Activated CD8-positive, alpha-beta T cell treated with anti-CD3 and anti-CD28 coated beads for 36 hours (primary cell): Measurements from ENCODE around the gene ADNP2. TPM values are rescaled to one million over a fixed set of nuclear protein-coding genes. Genes with fewer than 3 reads are reported as not detected.

ENCODE experiments used
- ATAC-seq: fragments of 200-7000 bp; cut with Tn5 transposase; one replicate; pipeline ENCODE4 v1.10.0; 2021; ENCODE audit warnings: mild to moderate bottlenecking, moderate library complexity
- CTCF ChIA-PET: fragments of 350-600 bp; sonication (Branson Sonifier 250); formaldehyde crosslinking; loops from one replicate; lab custom pipeline; 2021; ENCODE audit warnings: antibody characterized with exemption; lab: Charles Lee
- POLR2A ChIA-PET: fragments of 350-600 bp; sonication (Branson Sonifier 250); formaldehyde crosslinking; loops from one replicate; lab custom pipeline; 2021; ENCODE audit warnings: antibody characterized with exemption; lab: Charles Lee
- DNase-seq: peaks from one replicate; pipeline ENCODE4 v3.0.0-alpha.2; 2020
- H3K27ac Mint-ChIP-seq: one replicate; pipeline ENCODE4 v1.8.0; 2021; ENCODE audit warnings: mild to moderate bottlenecking, mixed read lengths
- H3K27me3 Mint-ChIP-seq: one replicate; pipeline ENCODE4 v1.8.0; 2021; ENCODE audit warnings: mixed read lengths
- H3K36me3 Mint-ChIP-seq: one replicate; pipeline ENCODE4 v1.8.0; 2021; ENCODE audit warnings: low read depth, mixed read lengths
- H3K4me1 Mint-ChIP-seq: one replicate; pipeline ENCODE4 v1.8.0; 2021; ENCODE audit warnings: low read depth, mixed read lengths
- H3K4me3 Mint-ChIP-seq: one replicate; pipeline ENCODE4 v1.8.0; 2021; ENCODE audit warnings: mild to moderate bottlenecking, moderate library complexity, mixed read lengths
- H3K9me3 Mint-ChIP-seq: one replicate; pipeline ENCODE4 v1.8.0; 2021; ENCODE audit warnings: mixed read lengths
- CTCF ChIP-seq: fragments of 200-600 bp; IDR thresholded peaks from one replicate; pipeline ENCODE4 v1.8.0; 2022; ENCODE audit warnings: antibody characterized with exemption, mild to moderate bottlenecking
- intact Hi-C: fragments of 100-400 bp; cut with micrococcal nuclease; formaldehyde crosslinking; loops from one replicate; pipeline ENCODE4 v1.10.0; 2022
- total RNA-seq, 2 experiments: library from RNA; stranded (reverse); gene quantifications; one replicate each; pipeline ENCODE4 v1.2.3, GENCODE V29; 2021

The ADNP2 gene
- total RNA-seq, 2 experiments from 2014 or later, result 22.1 to 22.5 TPM

GRCh38 chr18:80175451-80176204 lies 66.6 kb downstream of the ADNP2 start:
- H3K4me3 Mint-ChIP-seq, result peak overlapping the region; percentile 9
- peak overlapping the region; percentile 48 for H3K27ac Mint-ChIP-seq
- CTCF ChIA-PET, result interaction anchor here (1.7 to 4.4 kb wide), 2 partner anchors 17 to 27 kb away, joined by 7 to 22 read pairs; no protein-coding TSS in a partner anchor
- DNase-seq (peak; percentile 78), ATAC-seq (peak; percentile 89)
- H3K4me1 Mint-ChIP-seq, result peaks cover 18% of the 10 kb centered on the region
- intact Hi-C loops, result no loop called here
- POLR2A ChIA-PET, result no interaction called here
- H3K27me3 Mint-ChIP-seq, result peaks cover 12% of the 10 kb centered on the region
- H3K36me3 Mint-ChIP-seq, result no peaks in the 10 kb centered on the region
- no peaks in the 10 kb centered on the region for H3K9me3 Mint-ChIP-seq
- TF ChIP-seq CTCF, result no peak

- CTCF ChIA-PET, result interaction anchor here (1.7 to 4.4 kb wide), 2 partner anchors 18 to 26 kb away, joined by 7 to 22 read pairs; no protein-coding TSS in a partner anchor
- no peak for TF ChIP-seq CTCF
- no peak overlapping the region for H3K4me3 Mint-ChIP-seq
- ATAC-seq (no peak), DNase-seq (no peak)
- no peaks in the 10 kb centered on the region for H3K36me3 Mint-ChIP-seq
- peaks cover 18% of the 10 kb centered on the region for H3K4me1 Mint-ChIP-seq
- H3K27ac Mint-ChIP-seq, result no peak overlapping the region
- intact Hi-C loops, result no loop called here
- H3K9me3 Mint-ChIP-seq, result no peaks in the 10 kb centered on the region
- POLR2A ChIA-PET, result no interaction called here
- H3K27me3 Mint-ChIP-seq, result peaks cover 11% of the 10 kb centered on the region
These were observed 67.4 kb downstream of the ADNP2 start for GRCh38 chr18:80176334-80177073.

- Mint-ChIP-seq H3K27me3 (peaks cover 8% of the 10 kb centered on the region), H3K27ac (no peak overlapping the region), H3K9me3 (no peaks in the 10 kb centered on the region), H3K36me3 (no peaks in the 10 kb centered on the region), H3K4me1 (peaks cover 15% of the 10 kb centered on the region), H3K4me3 (no peak overlapping the region)
- ChIA-PET POLR2A (no interaction called here), CTCF (no interaction called here)
- TF ChIP-seq CTCF, result no peak
- ATAC-seq (no peak), DNase-seq (no peak)
- intact Hi-C loops, result no loop called here
These were observed 68.1 kb downstream of the ADNP2 start for GRCh38 chr18:80177128-80177527.

GRCh38 chr18:80178935-80179818 lies 70.1 kb downstream of the ADNP2 start:
- Mint-ChIP-seq H3K9me3 (no peaks in the 10 kb centered on the region), H3K4me1 (peaks cover 14% of the 10 kb centered on the region), H3K36me3 (no peaks in the 10 kb centered on the region), H3K4me3 (no peak overlapping the region), H3K27me3 (peaks cover 7% of the 10 kb centered on the region), H3K27ac (no peak overlapping the region)
- TF ChIP-seq CTCF, result no peak
- no peak for ATAC-seq
- no peak for DNase-seq
- intact Hi-C loops, result no loop called here
- ChIA-PET CTCF (interaction anchor here (1.1 to 1.6 kb wide), 3 partner anchors 8 to 22 kb away, joined by 4 read pairs; no protein-coding TSS in a partner anchor), POLR2A (no interaction called here)
